ENCODE data around the gene GAPVD1. TPM values are rescaled to one million over a fixed set of nuclear protein-coding genes. Genes with fewer than 3 reads are reported as not detected.
A peak's percentile ranks its signal among the peaks of the same experiment; 100 is the strongest.
"Not testable (repeated sequence)": the region's sequence is repeated elsewhere in the genome, so short reads cannot be mapped to it uniquely, and the experiment has no call there.

Gene GAPVD1
- polyA plus RNA-seq, 10 donors, result 15.9 to 28.5 (median 20.7) TPM

GRCh38 chr9:125254231-125254630 lies 7.4 kb upstream of the GAPVD1 start:
- DNase-seq, result no peak

- peak in 1 of 3 donors; percentile 49 for DNase-seq
Measured at GRCh38 chr9:125255781-125256391, 5.7 kb upstream of the GAPVD1 start.

GRCh38 chr9:125258160-125258785 lies 3.4 kb upstream of the GAPVD1 start:
- peak in 2 of 3 donors; percentile 39 to 75 for DNase-seq

GRCh38 chr9:125258832-125259534 lies 2.6 kb upstream of the GAPVD1 start:
- DNase-seq, result peak in 1 of 3 donors; percentile 27

- peak in 2 of 3 donors; percentile 29 to 58 for DNase-seq
Measured at GRCh38 chr9:125260561-125260960, 1.1 kb upstream of the GAPVD1 start.

GRCh38 chr9:125262294-125262991 lies 817 bp downstream of the GAPVD1 start:
- no peak for DNase-seq

GRCh38 chr9:125264068-125264467 lies 2.4 kb downstream of the GAPVD1 start:
- DNase-seq, result not testable (repeated sequence)

- DNase-seq, result no peak
Measured at GRCh38 chr9:125268394-125269013, 6.9 kb downstream of the GAPVD1 start.

- no peak for DNase-seq
Measured at GRCh38 chr9:125269014-125269397, 7.4 kb downstream of the GAPVD1 start.

GRCh38 chr9:125271081-125271480 lies 9.5 kb downstream of the GAPVD1 start:
- no peak for DNase-seq

- no peak for DNase-seq
Measured at GRCh38 chr9:125272697-125273096, 11.1 kb downstream of the GAPVD1 start.

- no peak for DNase-seq
Measured at GRCh38 chr9:125276771-125277170, 15.1 kb downstream of the GAPVD1 start.

GRCh38 chr9:125277411-125277810 lies 15.8 kb downstream of the GAPVD1 start:
- no peak for DNase-seq

- DNase-seq, result no peak
Measured at GRCh38 chr9:125280945-125281344, 19.3 kb downstream of the GAPVD1 start.

- no peak for DNase-seq
Measured at GRCh38 chr9:125284855-125285254, 23.2 kb downstream of the GAPVD1 start.

- DNase-seq, result peak in 1 of 3 donors; percentile 32
Measured at GRCh38 chr9:125286935-125287433, 25.4 kb downstream of the GAPVD1 start.

- DNase-seq, result no peak
Measured at GRCh38 chr9:125293134-125293533, 31.5 kb downstream of the GAPVD1 start.

GRCh38 chr9:125295657-125296056 lies 34.0 kb downstream of the GAPVD1 start:
- DNase-seq, result no peak

- no peak for DNase-seq
Measured at GRCh38 chr9:125296843-125297372, 35.3 kb downstream of the GAPVD1 start.

- no peak for DNase-seq
Measured at GRCh38 chr9:125297917-125298316, 36.3 kb downstream of the GAPVD1 start.

- DNase-seq, result no peak
Measured at GRCh38 chr9:125302241-125302640, 40.6 kb downstream of the GAPVD1 start.

Measured in muscle of back (tissue), 11 donors.